ENCODE results near the gene LDB2. TPM values are rescaled to one million over a fixed set of nuclear protein-coding genes. Genes with fewer than 3 reads are reported as not detected.
A peak's percentile ranks its signal among the peaks of the same experiment; 100 is the strongest.

The LDB2 gene
- total RNA-seq, 1 experiment from 2014 or later: not detected

DNA sequence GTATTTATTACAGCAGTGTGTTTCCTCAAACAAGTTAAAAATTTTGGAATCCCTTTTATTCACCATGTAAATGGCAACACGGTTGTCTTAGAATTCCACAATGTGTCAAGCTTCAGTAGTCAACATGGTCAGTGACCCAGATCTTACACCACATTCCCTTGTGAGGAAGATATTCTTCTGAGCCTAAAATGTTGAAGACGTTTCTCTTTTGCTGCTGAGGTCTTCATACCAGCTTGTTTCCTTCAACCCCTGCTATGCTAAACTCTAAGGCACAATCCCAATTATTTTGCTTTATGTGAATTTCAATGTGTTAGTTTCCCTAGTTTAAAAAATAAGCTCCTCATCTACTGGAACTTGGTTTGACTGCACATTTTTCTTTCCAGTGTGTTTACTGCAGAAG lies 17.6 kb upstream of the LDB2 start:
- no peak for TF ChIP-seq CTCF (IDR thresholded peaks at IDR 0.05; ENCODE audit: unreplicated experiment)
- no peaks in the 10 kb centered on the region for H3K27me3 Mint-ChIP-seq (ENCODE audit: unreplicated experiment)
- no peaks in the 10 kb centered on the region for H3K4me1 Mint-ChIP-seq (ENCODE audit: low read depth, unreplicated experiment)
- no peak for DNase-seq
- CTCF ChIA-PET: interaction anchor here (0.6 to 1.0 kb wide), 2 partner anchors 529 to 532 kb away, joined by 4 to 8 read pairs; no protein-coding TSS in a partner anchor
- H3K9me3 Mint-ChIP-seq (ENCODE audit: low read depth, unreplicated experiment): peaks cover 3% of the 10 kb centered on the region
- H3K4me3 Mint-ChIP-seq (ENCODE audit: low read depth, unreplicated experiment): no peak overlapping the region
- BruUV-seq (replicated peaks): no TSS peak
- H3K36me3 Mint-ChIP-seq (ENCODE audit: insufficient read depth, unreplicated experiment): no peaks in the 10 kb centered on the region
- intact Hi-C loops (cut with micrococcal nuclease; ENCODE audit: unreplicated experiment): loop anchor here (1.0 to 10.0 kb wide), 5 partner anchors 196 to 621 kb away; no protein-coding TSS in a partner anchor
- H3K27ac Mint-ChIP-seq (ENCODE audit: unreplicated experiment): no peak overlapping the region

- Mint-ChIP-seq H3K36me3 (ENCODE audit: insufficient read depth, unreplicated experiment) (no peaks in the 10 kb centered on the region), H3K9me3 (ENCODE audit: low read depth, unreplicated experiment) (peaks cover 3% of the 10 kb centered on the region), H3K4me1 (ENCODE audit: low read depth, unreplicated experiment) (no peaks in the 10 kb centered on the region), H3K4me3 (ENCODE audit: low read depth, unreplicated experiment) (no peak overlapping the region), H3K27me3 (ENCODE audit: unreplicated experiment) (no peaks in the 10 kb centered on the region), H3K27ac (ENCODE audit: unreplicated experiment) (no peak overlapping the region)
- DNase-seq: peak; percentile 1
- TF ChIP-seq CTCF (IDR thresholded peaks at IDR 0.05; ENCODE audit: unreplicated experiment): no peak
- CTCF ChIA-PET: interaction anchor here (0.6 kb wide), 1 partner anchor 534 kb away, joined by 3 read pairs; no protein-coding TSS in a partner anchor
- intact Hi-C loops (cut with micrococcal nuclease; ENCODE audit: unreplicated experiment): loop anchor here (10.0 kb wide), 1 partner anchor 619 kb away; no protein-coding TSS in a partner anchor
- BruUV-seq (replicated peaks): no TSS peak
These were observed 15.8 kb upstream of the LDB2 start for GRCh38 chr4:16914208-16914607.

DNA sequence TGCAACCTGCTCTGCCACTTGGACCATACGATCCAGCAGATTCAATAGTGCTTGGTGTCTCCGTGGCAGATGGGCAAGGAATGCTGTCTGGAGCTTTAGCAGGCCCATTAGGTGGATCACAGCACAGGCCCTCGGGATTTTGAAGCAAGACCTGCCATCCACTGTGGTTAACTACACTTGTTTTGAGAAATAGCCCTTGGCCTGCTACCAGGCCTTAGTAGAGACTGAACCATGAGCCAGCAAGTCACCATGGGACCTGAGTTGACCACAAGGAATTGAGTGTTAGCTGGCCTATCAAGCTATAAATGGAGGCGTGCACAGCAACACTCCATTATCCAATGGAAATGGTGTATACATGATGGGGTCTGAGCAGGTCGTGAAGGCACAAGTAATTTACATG lies 14.5 kb upstream of the LDB2 start:
- peaks cover 3% of the 10 kb centered on the region for H3K9me3 Mint-ChIP-seq (ENCODE audit: low read depth, unreplicated experiment)
- no TSS peak for BruUV-seq (replicated peaks)
- H3K4me3 Mint-ChIP-seq (ENCODE audit: low read depth, unreplicated experiment): no peak overlapping the region
- H3K36me3 Mint-ChIP-seq (ENCODE audit: insufficient read depth, unreplicated experiment): no peaks in the 10 kb centered on the region
- no peak for TF ChIP-seq CTCF (IDR thresholded peaks at IDR 0.05; ENCODE audit: unreplicated experiment)
- DNase-seq: no peak
- CTCF ChIA-PET: no interaction called here
- H3K27me3 Mint-ChIP-seq (ENCODE audit: unreplicated experiment): no peaks in the 10 kb centered on the region
- no peaks in the 10 kb centered on the region for H3K4me1 Mint-ChIP-seq (ENCODE audit: low read depth, unreplicated experiment)
- intact Hi-C loops (cut with micrococcal nuclease; ENCODE audit: unreplicated experiment): loop anchor here (10.0 kb wide), 1 partner anchor 618 kb away; no protein-coding TSS in a partner anchor
- H3K27ac Mint-ChIP-seq (ENCODE audit: unreplicated experiment): no peak overlapping the region

DNA sequence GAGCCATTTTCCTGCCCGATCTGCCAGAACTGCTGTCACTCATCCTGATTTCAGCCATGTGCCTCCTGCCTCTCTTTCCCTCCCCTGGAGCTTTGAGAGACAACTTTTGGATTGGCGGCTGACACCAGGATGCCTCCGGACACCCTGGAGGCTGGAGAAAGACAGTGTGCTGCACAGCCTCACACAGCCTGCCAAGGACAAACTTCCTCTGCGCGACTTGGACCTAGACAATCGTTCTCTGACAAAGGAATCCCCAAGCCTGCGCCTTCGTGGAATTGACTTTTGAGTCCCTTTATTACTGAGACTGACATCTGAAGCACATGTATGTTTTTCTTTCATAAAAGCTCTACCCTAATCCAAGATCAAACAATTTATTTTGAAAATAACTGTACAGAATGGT lies 10.8 kb upstream of the LDB2 start:
- no peaks in the 10 kb centered on the region for H3K36me3 Mint-ChIP-seq (ENCODE audit: insufficient read depth, unreplicated experiment)
- TF ChIP-seq CTCF (IDR thresholded peaks at IDR 0.05; ENCODE audit: unreplicated experiment): no peak
- intact Hi-C loops (cut with micrococcal nuclease; ENCODE audit: unreplicated experiment): no loop called here
- peaks cover 3% of the 10 kb centered on the region for H3K9me3 Mint-ChIP-seq (ENCODE audit: low read depth, unreplicated experiment)
- no peaks in the 10 kb centered on the region for H3K4me1 Mint-ChIP-seq (ENCODE audit: low read depth, unreplicated experiment)
- H3K4me3 Mint-ChIP-seq (ENCODE audit: low read depth, unreplicated experiment): no peak overlapping the region
- CTCF ChIA-PET: no interaction called here
- no peak overlapping the region for H3K27ac Mint-ChIP-seq (ENCODE audit: unreplicated experiment)
- no TSS peak for BruUV-seq (replicated peaks)
- no peaks in the 10 kb centered on the region for H3K27me3 Mint-ChIP-seq (ENCODE audit: unreplicated experiment)
- no peak for DNase-seq

Measured in Calu3 (cell line).